ENCODE measurements around the gene NCAPD3.
"Not testable (repeated sequence)": the region's sequence is repeated elsewhere in the genome, so short reads cannot be mapped to it uniquely, and the experiment has no call there.

Gene NCAPD3

DNA sequence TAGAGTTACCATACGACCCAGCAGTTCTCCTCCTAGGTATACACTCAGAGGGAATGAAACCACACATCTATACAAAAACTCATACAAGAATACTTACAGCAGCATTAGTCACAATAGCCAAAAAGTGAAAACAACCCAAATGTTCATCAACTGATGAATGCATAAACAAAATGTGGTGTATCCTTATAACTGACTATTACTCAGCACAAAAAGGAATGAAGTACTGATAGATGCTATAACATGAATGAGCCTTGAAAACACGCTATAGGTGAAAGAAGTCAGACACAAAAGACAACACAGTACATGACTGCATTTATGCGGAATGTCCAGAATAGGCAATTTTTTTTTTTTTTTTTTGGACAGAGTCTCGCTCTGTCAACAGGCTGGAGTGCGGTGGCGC is 23.1 kb downstream of the NCAPD3 start:
- CTCF ChIA-PET: interaction anchor here (1.0 to 1.1 kb wide), 2 partner anchors 75 to 155 kb away, joined by 3 read pairs; partner anchors contain the start of gene GLB1L3
- TF ChIP-seq, protein P1, sequence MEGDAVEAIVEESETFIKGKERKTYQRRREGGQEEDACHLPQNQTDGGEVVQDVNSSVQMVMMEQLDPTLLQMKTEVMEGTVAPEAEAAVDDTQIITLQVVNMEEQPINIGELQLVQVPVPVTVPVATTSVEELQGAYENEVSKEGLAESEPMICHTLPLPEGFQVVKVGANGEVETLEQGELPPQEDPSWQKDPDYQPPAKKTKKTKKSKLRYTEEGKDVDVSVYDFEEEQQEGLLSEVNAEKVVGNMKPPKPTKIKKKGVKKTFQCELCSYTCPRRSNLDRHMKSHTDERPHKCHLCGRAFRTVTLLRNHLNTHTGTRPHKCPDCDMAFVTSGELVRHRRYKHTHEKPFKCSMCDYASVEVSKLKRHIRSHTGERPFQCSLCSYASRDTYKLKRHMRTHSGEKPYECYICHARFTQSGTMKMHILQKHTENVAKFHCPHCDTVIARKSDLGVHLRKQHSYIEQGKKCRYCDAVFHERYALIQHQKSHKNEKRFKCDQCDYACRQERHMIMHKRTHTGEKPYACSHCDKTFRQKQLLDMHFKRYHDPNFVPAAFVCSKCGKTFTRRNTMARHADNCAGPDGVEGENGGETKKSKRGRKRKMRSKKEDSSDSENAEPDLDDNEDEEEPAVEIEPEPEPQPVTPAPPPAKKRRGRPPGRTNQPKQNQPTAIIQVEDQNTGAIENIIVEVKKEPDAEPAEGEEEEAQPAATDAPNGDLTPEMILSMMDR (IDR thresholded peaks at IDR 0.05; ENCODE audit: control extremely low read depth, extremely low read depth, low read depth, missing control alignments): no peak
- DNase-seq (ENCODE audit: extremely low spot score): no peak
- POLR2A ChIA-PET: no interaction called here

DNA sequence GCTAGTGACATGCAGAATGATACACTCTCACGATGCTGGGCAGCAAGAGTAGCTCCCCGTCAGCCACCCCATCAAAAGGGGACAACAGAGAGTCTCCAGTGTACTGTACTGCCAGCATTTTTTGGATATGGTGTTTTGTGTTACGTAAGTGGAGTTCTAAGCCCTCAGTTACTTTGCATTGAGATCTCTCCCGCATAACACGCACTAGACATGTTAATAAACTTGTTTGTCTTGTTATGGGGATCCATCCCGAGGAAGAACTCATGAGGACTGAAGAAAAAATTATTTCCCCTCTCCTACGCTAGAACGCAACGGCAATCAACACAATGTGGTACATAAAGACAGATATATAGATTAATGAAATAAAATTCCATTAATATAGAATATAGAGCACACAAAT is 24.2 kb downstream of the NCAPD3 start:
- no peak for DNase-seq (ENCODE audit: extremely low spot score)
- ChIA-PET POLR2A (no interaction called here), CTCF (interaction anchor here (1.0 to 2.7 kb wide), 4 partner anchors 9 to 156 kb away, joined by 3 to 12 read pairs (median 3); partner anchors contain the start of genes ACAD8 and THYN1)
- TF ChIP-seq, protein P1 (IDR thresholded peaks at IDR 0.05; ENCODE audit: control extremely low read depth, extremely low read depth, low read depth, missing control alignments): no peak

DNA sequence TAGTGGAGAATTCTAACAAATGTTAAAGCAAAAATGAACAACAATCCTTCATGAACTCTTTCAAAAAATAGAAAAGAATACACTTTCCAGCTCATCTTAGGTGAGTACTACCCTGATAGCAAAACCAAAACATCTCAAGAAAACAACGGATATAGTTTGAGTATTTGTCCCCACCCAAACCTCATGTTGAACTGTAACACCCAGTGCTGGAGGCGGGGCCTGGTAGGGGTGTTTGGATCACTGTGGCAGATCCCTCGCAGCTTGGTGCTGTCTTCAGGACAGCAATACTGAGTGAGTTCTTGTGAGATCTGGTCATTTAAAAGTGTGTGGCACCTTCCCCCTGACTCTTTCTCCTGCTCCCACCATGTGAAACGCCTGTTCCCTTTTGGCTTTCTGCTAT is 27.0 kb downstream of the NCAPD3 start:
- POLR2A ChIA-PET: no interaction called here
- no peak for DNase-seq (ENCODE audit: extremely low spot score)
- TF ChIP-seq, protein P1 (IDR thresholded peaks at IDR 0.05; ENCODE audit: control extremely low read depth, extremely low read depth, low read depth, missing control alignments): no peak
- CTCF ChIA-PET: interaction anchor here (1.0 kb wide), 2 partner anchors 10 to 16 kb away, joined by 3 read pairs; no protein-coding TSS in a partner anchor

DNA sequence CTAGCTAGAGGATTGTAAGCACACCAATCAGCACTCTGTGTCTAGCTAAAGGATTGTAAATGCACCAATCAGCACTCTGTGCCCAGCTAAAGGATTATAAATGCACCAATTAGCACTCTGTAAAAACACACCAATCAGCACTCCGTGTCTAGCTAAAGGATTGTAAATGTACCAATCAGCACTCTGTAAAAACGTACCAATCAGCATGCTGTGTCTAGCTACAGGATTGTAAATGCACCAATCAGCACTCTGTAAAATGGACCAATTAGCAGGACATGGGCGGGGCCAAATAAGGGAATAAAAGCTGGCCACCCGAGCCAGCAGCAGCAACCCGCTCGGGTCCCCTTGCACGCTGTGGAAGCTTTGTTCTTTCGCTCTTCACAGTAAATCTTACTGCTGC is 35.7 kb downstream of the NCAPD3 start:
- CTCF ChIA-PET: interaction anchor here (0.7 to 2.1 kb wide), 5 partner anchors 14 to 56 kb away, joined by 3 to 6 read pairs (median 3); no protein-coding TSS in a partner anchor

DNA sequence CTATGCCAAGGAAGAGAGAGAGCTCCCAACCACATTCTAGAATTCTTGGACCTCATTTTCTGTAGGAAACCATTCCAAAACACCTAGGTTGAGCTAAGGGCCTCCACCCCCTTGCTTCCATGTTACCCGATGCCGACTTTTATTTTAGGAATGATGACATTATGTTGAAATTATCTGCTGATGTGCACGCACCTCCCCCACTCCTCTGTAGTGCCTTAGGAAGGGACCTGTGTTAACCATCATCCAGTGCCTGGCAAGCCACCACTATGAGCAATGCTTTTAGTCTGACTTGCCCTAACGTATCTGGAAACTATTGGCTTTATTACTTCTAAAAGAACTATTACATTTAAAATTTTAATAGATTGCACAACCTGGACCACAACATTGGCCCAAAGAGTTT is 42.1 kb downstream of the NCAPD3 start:
- ChIA-PET CTCF (interaction anchor here (1.1 to 1.9 kb wide), 4 partner anchors 9 to 132 kb away, joined by 3 to 5 read pairs (median 4); no protein-coding TSS in a partner anchor), POLR2A (no interaction called here)
- TF ChIP-seq, protein P1 (IDR thresholded peaks at IDR 0.05; ENCODE audit: control extremely low read depth, extremely low read depth, low read depth, missing control alignments): no peak
- no peak for DNase-seq (ENCODE audit: extremely low spot score)

More for the DNA sequence above, 35.7 kb downstream of the NCAPD3 start:
- DNase-seq (ENCODE audit: extremely low spot score); POLR2A ChIA-PET: not testable (repeated sequence)

DNA sequence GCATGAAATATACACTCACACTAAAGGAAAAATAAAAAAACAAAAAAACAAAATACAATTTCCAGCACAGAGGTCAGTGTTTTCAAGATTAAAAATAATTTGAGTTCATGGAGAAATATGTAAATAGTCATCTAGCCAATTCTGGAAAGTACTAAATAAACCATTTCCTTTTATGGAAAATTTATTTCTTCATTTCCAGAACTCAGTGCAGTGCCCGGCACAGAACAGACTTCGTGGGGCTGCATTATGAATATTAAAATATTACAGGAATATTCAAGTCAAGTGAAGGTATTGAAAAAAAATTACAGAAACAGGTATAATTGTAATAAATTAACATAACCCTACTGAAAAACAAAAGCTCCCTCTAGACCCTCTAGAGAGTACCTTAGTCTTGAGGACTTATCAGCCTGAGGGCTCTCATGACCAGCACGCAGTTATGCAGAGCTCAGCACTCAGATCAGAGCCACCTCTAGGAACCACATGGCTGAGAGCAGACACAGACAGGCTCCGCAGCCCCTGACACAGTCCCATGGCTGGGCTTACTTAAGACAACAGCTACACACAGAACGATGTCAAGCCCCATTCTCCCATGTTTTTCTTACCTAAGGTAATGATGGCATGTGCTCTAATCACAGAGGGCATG is 45.6 kb downstream of the NCAPD3 start:
- DNase-seq (ENCODE audit: extremely low spot score): no peak
- TF ChIP-seq, protein P1 (IDR thresholded peaks at IDR 0.05; ENCODE audit: control extremely low read depth, extremely low read depth, low read depth, missing control alignments): no peak
- POLR2A ChIA-PET: no interaction called here
- CTCF ChIA-PET: interaction anchor here (1.2 kb wide), 1 partner anchor 29 kb away, joined by 3 read pairs; no protein-coding TSS in a partner anchor

DNA sequence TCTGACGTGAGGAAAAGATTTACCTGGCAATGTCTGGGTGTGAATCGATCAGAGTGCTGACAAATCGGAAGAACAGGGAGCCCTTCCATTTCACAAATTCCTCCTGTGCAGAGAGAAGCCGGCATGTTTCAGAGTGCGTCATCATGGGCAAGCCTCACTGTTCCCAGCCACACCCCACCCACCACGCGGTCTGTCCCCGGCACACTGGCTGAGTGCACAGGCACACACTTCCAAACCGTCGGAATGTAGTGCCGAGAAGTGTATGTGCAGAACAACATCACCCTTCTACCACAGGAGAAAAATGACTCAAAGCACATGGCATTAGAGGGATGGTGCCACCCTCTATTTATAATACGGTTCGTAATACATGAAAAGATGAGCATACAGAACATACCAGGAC is 47.5 kb downstream of the NCAPD3 start:
- DNase-seq (ENCODE audit: extremely low spot score): no peak
- CTCF ChIA-PET: no interaction called here
- POLR2A ChIA-PET: no interaction called here
- TF ChIP-seq, protein P1 (IDR thresholded peaks at IDR 0.05; ENCODE audit: control extremely low read depth, extremely low read depth, low read depth, missing control alignments): no peak

Data from GM10248 (cell line).